B cell (primary cell): ENCODE results near the gene UBAC1. TPM values are rescaled to one million over a fixed set of nuclear protein-coding genes. Genes with fewer than 3 reads are reported as not detected.

Source experiments
- ATAC-seq: fragments of 200-7000 bp; cut with Tn5 transposase; one replicate; pipeline ENCODE4 v1.10.0; 2021; ENCODE audit warnings: low read depth, mild to moderate bottlenecking, moderate number of reproducible peaks, moderate library complexity
- CTCF ChIA-PET: fragments of 350-600 bp; sonication (Branson Sonifier 250); formaldehyde crosslinking; loops from one replicate; lab custom pipeline; 2021; ENCODE audit warnings: antibody characterized with exemption, inconsistent platforms; lab: Charles Lee
- POLR2A ChIA-PET: fragments of 350-600 bp; sonication (Branson Sonifier 250); formaldehyde crosslinking; loops from one replicate; lab custom pipeline; 2021; ENCODE audit warnings: antibody characterized with exemption; lab: Charles Lee
- DNase-seq: peaks from one replicate; pipeline ENCODE4 v3.0.0; 2013
- H2AFZ ChIP-seq: 2 replicates; pipeline ENCODE4 v1.6.1; 2012; ENCODE audit warnings: mild to moderate bottlenecking, low read depth, low read length; ENCODE audit not compliant: insufficient read depth, poor library complexity, severe bottlenecking
- H3K27ac ChIP-seq, 2 donors: 1 replicate in 1 of 2; 2 replicates in 1 of 2; pipeline ENCODE4 v1.5.1; 2012 to 2013; ENCODE audit warnings: low read length in 2 of 2, mild to moderate bottlenecking in 2 of 2, moderate library complexity in 1 of 2
- H3K27me3 ChIP-seq, 4 experiments: fragments of 200-600 bp in 1 of 4; sonication (generic) in 1 of 4; replicated peaks in 1 of 4; 1 replicate in 2 of 4; 2 replicates in 2 of 4; pipeline versions ENCODE4 v1.6.1 to v1.7.0; 2013 to 2016; ENCODE audit warnings: low read length in 3 of 4, mild to moderate bottlenecking in 2 of 4, mixed read lengths in 1 of 4, moderate library complexity in 1 of 4; ENCODE audit not compliant: insufficient read depth in 4 of 4, control insufficient read depth in 3 of 4; ENCODE audit errors: control extremely low read depth in 1 of 4
- H3K36me3 ChIP-seq, 2 experiments: replicated peaks in 1 of 2; 1 replicate in 1 of 2; 2 replicates in 1 of 2; pipeline versions ENCODE4 v1.6.1 to v1.7.1; 2013; ENCODE audit warnings: low read length in 1 of 2; ENCODE audit not compliant: insufficient read depth in 2 of 2, control insufficient read depth in 1 of 2; ENCODE audit errors: control extremely low read depth in 1 of 2, extremely low read depth in 1 of 2
- H3K4me1 ChIP-seq, 2 donors: fragments of 200-600 bp in 1 of 2; sonication (generic) in 1 of 2; 1 replicate in 1 of 2; 2 replicates in 1 of 2; pipeline versions ENCODE4 v1.5.1 to v1.6.1; 2013 to 2017; ENCODE audit warnings: low read length in 2 of 2; ENCODE audit not compliant: control insufficient read depth in 2 of 2, insufficient read depth in 2 of 2
- H3K4me2 ChIP-seq: replicated peaks from 2 replicates; pipeline ENCODE3; 2012; ENCODE audit warnings: mild to moderate bottlenecking, low read depth, low read length; ENCODE audit not compliant: poor library complexity, severe bottlenecking
- H3K4me3 ChIP-seq, 5 experiments: fragments of 200-600 bp in 1 of 5; sonication (generic) in 1 of 5; 1 replicate in 3 of 5; 2 replicates in 2 of 5; pipeline versions ENCODE4 v1.5.1 to v1.7.0; 2011 to 2016; ENCODE audit warnings: low read length in 4 of 5, mild to moderate bottlenecking in 4 of 5, low read depth in 2 of 5, control low read depth in 1 of 5, moderate library complexity in 1 of 5; ENCODE audit not compliant: insufficient read depth in 1 of 5; ENCODE audit errors: control extremely low read depth in 1 of 5, extremely low read depth in 1 of 5
- H3K79me2 ChIP-seq: fragments of 200-600 bp; sonication (generic); one replicate; pipeline ENCODE4 v1.6.0; 2016; ENCODE audit warnings: low read length; ENCODE audit not compliant: control insufficient read depth, insufficient read depth
- H3K9ac ChIP-seq: fragments of 200-600 bp; sonication (generic); 2 replicates; pipeline ENCODE4 v1.6.1; 2017; ENCODE audit warnings: mild to moderate bottlenecking, low read length, moderate library complexity
- H3K9me3 ChIP-seq, 3 donors: one replicate each; pipeline versions ENCODE4 v1.6.1 to v1.7.1; 2013; ENCODE audit warnings: low read length in 2 of 3; ENCODE audit not compliant: control insufficient read depth in 2 of 3, insufficient read depth in 1 of 3; ENCODE audit errors: control extremely low read depth in 1 of 3
- H4K20me1 ChIP-seq: 2 replicates; pipeline ENCODE4 v1.6.0; 2012; ENCODE audit warnings: mild to moderate bottlenecking, low read length; ENCODE audit not compliant: insufficient read depth, control insufficient read depth, poor library complexity, severe bottlenecking
- H3K27ac Mint-ChIP-seq: one replicate; pipeline ENCODE4 v1.8.0; 2021; ENCODE audit warnings: mixed read lengths
- H3K27me3 Mint-ChIP-seq: one replicate; pipeline ENCODE4 v1.8.0; 2021; ENCODE audit warnings: mixed read lengths
- H3K4me1 Mint-ChIP-seq: one replicate; pipeline ENCODE4 v1.8.0; 2021; ENCODE audit warnings: mixed read lengths
- H3K4me3 Mint-ChIP-seq: one replicate; pipeline ENCODE4 v1.8.0; 2021; ENCODE audit warnings: mixed read lengths
- H3K9me3 Mint-ChIP-seq: one replicate; pipeline ENCODE4 v1.8.0; 2022; ENCODE audit warnings: mixed read lengths; ENCODE audit not compliant: insufficient read depth
- CTCF ChIP-seq: fragments of 200-600 bp; IDR thresholded peaks from one replicate; pipeline ENCODE4 v1.8.0; 2022; ENCODE audit warnings: antibody characterized with exemption, mild to moderate bottlenecking
- EZH2 ChIP-seq: IDR thresholded peaks from 2 replicates; pipeline ENCODE4 v1.6.1; 2012; ENCODE audit warnings: borderline replicate concordance, low read depth, mild to moderate bottlenecking, moderate library complexity, low read length; ENCODE audit not compliant: insufficient read depth, poor library complexity, severe bottlenecking
- WGBS: methylation state at CpG from one replicate; pipeline ENCODE4 v1.1.5; 2013; ENCODE audit warnings: missing lambda C conversion rate; ENCODE audit not compliant: insufficient coverage; 5-methylcytosine and 5-hydroxymethylcytosine counted together
- intact Hi-C: fragments of 100-400 bp; cut with micrococcal nuclease; formaldehyde crosslinking; loops from one replicate; pipeline ENCODE4 v1.10.0; 2022
- polyA plus RNA-seq: library from polyadenylated mRNA; depleted of rRNA; stranded (reverse); fragments of >200 nt; gene quantifications from 2 replicates; pipeline ENCODE4 v1.2.3, GENCODE V29; 2012
- total RNA-seq, 2 donors: library from RNA; stranded (reverse); fragments of 120-200 nt in 1 of 2; gene quantifications; 1 replicate in 1 of 2; 2 replicates in 1 of 2; pipeline versions ENCODE4 v1.2.3 to v1.2.4, GENCODE V29; 2013 to 2022

The UBAC1 gene
- total and polyA plus RNA-seq, 2 donors (not counting 1 experiment from before 2014, with no cell fraction given): 30.8 to 31.1 TPM

DNA sequence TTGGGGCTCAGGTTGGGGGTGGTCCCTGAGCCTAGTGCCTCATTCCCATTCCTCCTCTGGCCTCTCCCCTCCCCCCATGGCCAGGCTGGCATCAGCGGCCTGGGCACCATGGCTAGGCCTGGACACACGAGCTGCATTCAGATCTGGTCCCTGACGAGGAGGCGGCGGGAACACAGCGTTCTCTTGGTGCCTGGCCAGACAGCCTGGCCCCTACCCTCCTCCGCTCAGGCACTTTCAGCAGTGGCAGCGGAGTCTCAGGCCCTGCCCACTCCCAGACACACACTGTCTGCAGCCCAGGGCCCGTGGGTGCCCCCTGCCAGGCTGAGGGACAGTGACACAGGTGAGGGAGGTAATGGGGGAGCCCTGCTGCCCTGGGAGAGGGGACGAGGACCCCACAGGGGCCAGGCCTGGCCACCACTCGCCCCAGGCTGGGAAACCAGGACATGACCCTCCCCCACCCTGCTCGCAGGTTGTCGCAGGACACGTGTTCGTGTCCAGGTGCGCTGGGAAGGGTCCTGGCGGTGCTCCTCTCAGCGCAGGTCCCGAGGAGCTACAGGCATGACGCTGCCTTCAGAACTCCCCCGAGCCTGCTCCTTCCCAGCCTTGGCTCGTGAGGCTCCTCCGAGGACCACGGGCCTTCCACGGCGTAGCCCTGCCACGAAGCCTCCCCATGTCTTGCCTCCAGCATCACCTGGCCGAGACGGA lies 19.9 kb upstream of the UBAC1 start:
- H3K4me1 ChIP-seq: peaks cover 13 to 14% of the 10 kb centered on the region in 2 donors
- DNase-seq (no peak), ATAC-seq (no peak)
- peaks cover 0 to 32% (median 3%) of the 10 kb centered on the region in 4 experiments for H3K27me3 ChIP-seq
- peaks cover 8% of the 10 kb centered on the region for H3K4me1 Mint-ChIP-seq
- no peak overlapping the region for H3K27ac ChIP-seq
- no peaks in the 10 kb centered on the region for H3K36me3 ChIP-seq
- no peak overlapping the region for H3K27ac Mint-ChIP-seq
- intact Hi-C loops: no loop called here
- WGBS: 94% methylated on average over 23 of the region's 29 CpGs
- ChIA-PET POLR2A (no interaction called here), CTCF (interaction anchor here (0.5 kb wide), 1 partner anchor 440 kb away, joined by 3 read pairs; no protein-coding TSS in a partner anchor)
- H3K27me3 Mint-ChIP-seq: peaks cover 15% of the 10 kb centered on the region
- TF ChIP-seq CTCF (no peak), EZH2 (no peak)
- H2AFZ ChIP-seq: no peak overlapping the region
- H4K20me1 ChIP-seq: no peaks in the 10 kb centered on the region
- H3K4me3 Mint-ChIP-seq: no peak overlapping the region
- no peak overlapping the region for H3K9ac ChIP-seq
- H3K9me3 ChIP-seq: peaks cover 0 to 4% (median 0%) of the 10 kb centered on the region in 3 donors
- H3K4me2 ChIP-seq: no peak overlapping the region
- H3K79me2 ChIP-seq: no peaks in the 10 kb centered on the region
- H3K4me3 ChIP-seq: no peak overlapping the region
- no peaks in the 10 kb centered on the region for H3K9me3 Mint-ChIP-seq

DNA sequence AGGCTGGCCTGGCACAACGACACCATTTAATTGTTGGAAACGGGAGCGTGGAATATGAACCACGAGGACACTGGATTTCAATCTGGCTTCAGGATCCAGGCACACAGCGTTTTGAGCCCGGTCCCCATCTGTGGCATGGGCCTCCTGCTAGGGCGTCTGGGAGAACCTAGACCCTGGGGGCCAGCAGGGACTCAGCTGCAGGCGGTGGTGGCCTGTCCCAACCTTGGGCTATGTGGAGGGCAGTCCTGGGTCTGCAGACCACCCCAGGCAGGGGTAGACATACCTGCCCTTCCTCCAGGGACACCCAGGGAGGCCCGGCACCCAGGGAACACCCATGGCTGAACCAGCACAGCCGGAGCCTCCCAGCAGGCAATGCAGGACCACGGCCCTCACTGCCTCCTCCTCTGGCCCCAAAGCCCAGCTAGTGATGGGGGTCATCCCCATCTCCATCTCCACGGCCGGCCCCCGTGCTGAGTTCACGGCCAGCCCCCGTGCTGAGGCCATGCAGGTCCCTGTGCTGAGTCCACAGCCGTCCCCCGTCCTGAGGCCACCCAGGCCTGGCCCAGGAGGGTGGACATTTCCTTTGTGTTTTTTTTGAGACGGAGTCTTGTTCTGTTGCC lies 18.5 kb upstream of the UBAC1 start:
- H3K27me3 ChIP-seq: peaks cover 0 to 25% (median 3%) of the 10 kb centered on the region in 4 experiments
- H4K20me1 ChIP-seq: no peaks in the 10 kb centered on the region
- POLR2A ChIA-PET: no interaction called here
- no peaks in the 10 kb centered on the region for H3K36me3 ChIP-seq
- 62% methylated on average over 19 of the region's 19 CpGs for WGBS
- Mint-ChIP-seq H3K9me3 (no peaks in the 10 kb centered on the region), H3K27ac (no peak overlapping the region), H3K27me3 (peaks cover 23% of the 10 kb centered on the region), H3K4me1 (peaks cover 8% of the 10 kb centered on the region), H3K4me3 (no peak overlapping the region)
- H3K79me2 ChIP-seq: no peaks in the 10 kb centered on the region
- H3K4me2 ChIP-seq: peak overlapping the region; percentile 66
- CTCF ChIA-PET: no interaction called here
- no peak for DNase-seq
- TF ChIP-seq CTCF (no peak), EZH2 (no peak)
- H2AFZ ChIP-seq: no peak overlapping the region
- H3K9me3 ChIP-seq: peaks cover 0 to 4% (median 0%) of the 10 kb centered on the region in 3 donors
- ATAC-seq: no peak
- no peak overlapping the region for H3K9ac ChIP-seq
- peaks cover 13 to 14% of the 10 kb centered on the region in 2 donors for H3K4me1 ChIP-seq
- H3K4me3 ChIP-seq: no peak overlapping the region
- intact Hi-C loops: no loop called here
- H3K27ac ChIP-seq: no peak overlapping the region
